Left forelimb (tissue), 1 donor: ENCODE measurements around the gene TMEM39B.
"Not testable (repeated sequence)": the region's sequence is repeated elsewhere in the genome, so short reads cannot be mapped to it uniquely, and the experiment has no call there.

Experiments
- DNase-seq: peaks from one replicate; pipeline ENCODE4 v3.0.0-alpha.2; 2018; ENCODE audit warnings: low spot score

TMEM39B gene

DNA sequence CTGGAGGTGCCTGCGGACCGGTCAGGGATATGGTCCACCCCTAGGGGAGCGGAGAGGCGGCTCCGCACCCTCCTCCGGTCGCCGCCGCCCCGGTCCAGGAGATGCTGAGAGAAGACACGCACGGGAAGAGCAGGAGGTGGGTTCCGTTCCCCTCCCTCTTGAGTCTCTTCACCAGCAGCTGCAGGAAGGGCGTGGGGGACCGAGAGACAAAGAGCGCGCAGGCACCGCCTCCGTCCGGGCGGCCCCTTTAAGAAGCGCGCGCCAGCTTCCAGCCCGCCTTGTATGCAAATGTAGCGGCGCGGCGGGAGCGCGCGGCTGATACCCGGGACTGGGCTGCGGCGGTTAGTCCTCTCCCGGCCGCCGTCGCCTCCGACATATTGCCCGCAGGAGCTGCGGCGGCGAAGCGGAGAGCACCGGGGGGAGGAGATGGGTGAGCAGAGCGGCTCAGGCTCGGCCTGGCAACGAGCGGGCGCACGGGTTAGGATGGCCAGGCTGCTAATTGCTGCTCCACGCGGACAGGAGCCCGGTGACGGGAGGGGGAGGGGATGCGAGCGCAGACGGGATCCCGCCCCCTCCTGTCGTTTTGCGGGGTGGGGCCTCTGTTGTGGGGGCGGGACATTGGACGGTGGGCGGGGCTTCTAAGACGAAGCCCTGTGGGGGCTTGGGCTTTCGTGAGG is at the start of gene TMEM39B:
Gene TMEM39B, plus strand, starts transcription at position 318 of the 677 bp plus-strand sequence. Its CDS starts 109 bp downstream, at position 427.
- DNase-seq, result peak; percentile 97

DNA sequence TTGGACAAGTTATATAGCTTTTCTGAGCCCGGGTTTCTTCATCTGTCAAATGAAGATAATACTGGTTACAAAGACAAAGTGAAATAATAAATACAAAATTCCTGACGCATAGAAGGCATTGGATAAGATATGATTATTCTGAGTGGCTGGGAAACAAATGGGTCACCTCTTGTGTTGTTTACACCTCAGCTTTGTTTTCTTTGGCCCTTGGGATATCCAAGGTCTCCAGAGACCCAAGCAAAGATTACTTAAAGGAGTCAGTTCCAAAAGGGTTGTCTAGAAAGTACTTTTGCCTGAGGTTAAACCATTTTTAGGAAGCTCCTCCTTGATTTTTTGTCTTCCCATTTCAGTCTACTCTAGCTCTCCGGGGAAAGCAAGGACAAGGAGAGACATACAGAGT is 49.4 kb upstream of the TMEM39B start:
- DNase-seq, result no peak

- no peak for DNase-seq
Observed at GRCh38 chr1:32025515-32025914, 47.2 kb upstream of the TMEM39B start.

- DNase-seq, result no peak
Observed at GRCh38 chr1:32028746-32029145, 44.0 kb upstream of the TMEM39B start.

DNA sequence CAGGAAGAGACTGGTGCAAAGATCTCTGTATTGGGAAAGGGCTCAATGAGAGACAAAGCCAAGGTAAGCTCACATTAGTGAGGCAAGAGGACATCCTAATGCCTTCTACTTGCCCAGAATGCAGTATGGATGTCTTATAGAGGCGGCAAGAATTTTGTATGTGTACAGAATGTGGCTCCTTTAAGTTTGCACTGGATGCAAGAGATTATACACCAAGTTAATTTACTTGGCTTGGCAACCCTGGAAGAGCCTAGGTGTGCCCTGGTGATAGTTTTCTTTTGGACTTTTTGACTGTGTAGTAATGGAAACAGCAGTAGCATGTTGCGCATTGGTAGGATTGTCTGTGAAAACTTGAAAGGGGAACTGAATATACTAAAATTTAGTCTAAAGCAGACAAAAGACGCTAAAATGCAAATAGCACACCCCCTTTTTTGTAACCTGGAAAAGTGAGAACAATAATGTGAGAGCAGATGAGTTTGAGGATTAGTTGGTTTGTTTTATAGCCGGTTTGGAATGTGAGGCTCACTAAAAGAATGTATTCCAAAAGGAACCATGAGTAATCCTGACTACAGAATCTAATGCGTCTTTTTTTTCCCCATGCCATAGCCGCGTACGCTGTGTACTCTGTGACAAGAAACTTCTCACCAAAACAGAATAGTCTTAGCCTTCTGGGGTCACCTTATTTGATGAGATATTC is 41.0 kb upstream of the TMEM39B start:
- DNase-seq, result no peak

- DNase-seq, result no peak
Observed at GRCh38 chr1:32032275-32032615, 40.5 kb upstream of the TMEM39B start.

DNA sequence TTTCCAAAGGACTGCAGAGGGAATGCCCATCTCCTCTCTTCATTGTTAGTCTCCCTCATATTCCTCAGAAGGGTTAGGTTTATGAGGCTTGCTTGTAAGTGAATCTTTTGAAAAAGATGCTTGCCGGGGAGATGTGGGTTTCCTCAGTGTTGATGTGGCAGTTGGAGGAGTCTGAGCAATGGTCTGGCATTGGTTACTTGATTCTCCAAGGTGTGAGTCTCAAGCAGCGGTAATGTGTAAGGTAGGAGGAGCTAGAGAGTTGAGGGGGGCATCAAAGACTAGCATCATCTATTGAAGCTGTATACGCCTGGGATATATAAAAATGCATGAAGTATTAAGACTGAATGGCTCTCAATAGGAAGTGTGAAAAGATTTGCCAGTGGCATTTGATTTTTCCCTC is 37.6 kb upstream of the TMEM39B start:
- DNase-seq, result no peak

DNA sequence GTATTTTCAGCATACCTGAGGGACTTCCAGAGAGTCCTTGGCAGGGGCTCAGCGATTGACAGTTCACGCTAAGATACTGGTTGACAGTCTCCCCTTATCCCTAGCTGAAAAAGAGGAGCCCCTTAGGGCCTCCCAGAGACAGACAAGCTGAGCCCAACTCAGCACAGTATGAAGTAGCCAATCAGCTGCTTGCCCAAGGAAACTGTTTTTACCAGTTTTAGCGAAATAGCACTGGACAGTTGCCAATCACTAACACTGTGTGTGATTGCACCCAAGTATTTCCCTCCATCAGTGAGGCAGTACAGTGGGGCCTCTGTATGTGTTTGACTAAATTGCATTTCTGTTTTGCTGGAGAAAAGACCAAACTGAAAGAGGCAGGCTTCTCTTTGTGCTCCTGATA is 32.0 kb upstream of the TMEM39B start:
- no peak for DNase-seq

DNA sequence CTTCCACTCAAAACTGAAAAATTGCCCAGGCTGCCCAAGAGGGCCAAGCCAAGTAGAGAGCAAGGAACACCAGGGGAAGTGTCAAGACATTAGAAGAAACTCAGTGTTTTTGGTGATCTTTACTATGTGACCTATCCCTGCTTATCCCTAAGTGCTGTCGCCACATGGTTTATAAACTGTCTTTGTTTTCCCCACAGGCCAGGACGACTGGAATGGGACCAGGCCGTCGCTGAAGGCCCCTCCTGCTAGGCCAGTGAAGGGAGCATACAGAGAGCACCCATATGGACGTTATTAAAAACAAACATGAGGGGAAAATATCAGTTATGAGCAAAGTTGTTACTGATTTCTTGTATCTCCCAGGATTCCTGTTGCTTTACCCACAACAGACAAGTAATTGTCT is 30.4 kb upstream of the TMEM39B start:
- no peak for DNase-seq

- DNase-seq, result no peak
Observed at GRCh38 chr1:32044234-32044633, 28.5 kb upstream of the TMEM39B start.

DNA sequence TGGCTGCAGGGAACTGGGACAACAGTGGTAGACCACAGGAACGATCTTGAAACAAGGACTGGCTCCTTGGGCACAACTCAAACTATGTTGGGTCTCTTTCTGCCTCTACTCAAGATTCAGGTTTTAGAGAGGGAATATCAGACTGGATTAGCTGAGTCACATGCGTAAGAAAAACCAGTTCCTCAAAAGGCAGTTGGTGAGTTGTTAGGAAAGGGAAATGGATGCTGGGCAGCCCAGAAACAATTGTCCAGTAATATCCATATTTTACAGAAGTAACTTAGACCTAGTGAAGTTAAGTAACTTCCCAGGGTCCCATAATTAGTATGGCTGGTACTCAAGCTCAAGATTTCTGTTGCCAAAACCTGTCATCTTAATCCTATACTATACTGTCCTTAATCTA is 27.0 kb upstream of the TMEM39B start:
- no peak for DNase-seq

- DNase-seq, result no peak
Observed at GRCh38 chr1:32047701-32048100, 25.0 kb upstream of the TMEM39B start.

- DNase-seq, result no peak
Observed at GRCh38 chr1:32048440-32048839, 24.3 kb upstream of the TMEM39B start.

DNA sequence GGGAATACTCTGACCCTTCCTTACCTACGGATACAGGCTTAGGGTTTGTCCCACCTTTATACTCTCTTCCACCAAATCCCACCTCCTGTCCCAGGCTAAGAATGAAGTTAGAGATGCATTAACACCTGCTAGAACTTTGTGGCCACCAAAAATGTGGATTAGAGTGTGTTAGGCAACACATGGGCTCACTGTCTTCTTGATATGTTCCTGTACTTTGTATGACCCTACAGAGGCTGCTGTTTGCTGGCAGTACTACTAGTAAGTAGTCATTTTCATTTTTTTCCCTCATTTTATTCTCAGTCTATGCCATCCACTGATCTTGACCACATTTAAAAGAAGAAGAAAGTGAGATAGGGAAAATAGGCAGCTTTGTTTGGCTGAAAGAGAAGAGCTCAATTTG is 21.0 kb upstream of the TMEM39B start:
- no peak for DNase-seq

- no peak for DNase-seq
Observed at GRCh38 chr1:32052887-32053286, 19.9 kb upstream of the TMEM39B start.

DNA sequence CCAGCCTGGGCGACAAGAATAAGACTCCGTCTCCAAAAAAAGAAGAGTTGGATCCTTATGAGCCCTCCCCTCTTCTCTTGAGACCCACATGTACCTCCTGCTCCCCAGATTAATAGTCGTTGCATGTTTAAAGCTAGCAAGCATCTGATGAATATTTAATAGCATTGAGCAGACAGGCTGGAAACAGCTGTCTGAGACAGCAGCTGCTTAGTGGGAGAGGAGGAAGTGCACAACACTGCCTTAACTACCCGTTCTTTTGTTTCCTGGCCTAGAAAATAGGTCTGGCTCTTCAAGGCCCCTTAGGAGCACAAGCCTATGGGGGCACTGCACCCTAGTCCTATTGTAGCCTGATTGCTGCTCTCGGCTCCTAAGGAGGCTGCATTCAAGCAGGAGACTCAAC is 17.3 kb upstream of the TMEM39B start:
- DNase-seq, result no peak

DNA sequence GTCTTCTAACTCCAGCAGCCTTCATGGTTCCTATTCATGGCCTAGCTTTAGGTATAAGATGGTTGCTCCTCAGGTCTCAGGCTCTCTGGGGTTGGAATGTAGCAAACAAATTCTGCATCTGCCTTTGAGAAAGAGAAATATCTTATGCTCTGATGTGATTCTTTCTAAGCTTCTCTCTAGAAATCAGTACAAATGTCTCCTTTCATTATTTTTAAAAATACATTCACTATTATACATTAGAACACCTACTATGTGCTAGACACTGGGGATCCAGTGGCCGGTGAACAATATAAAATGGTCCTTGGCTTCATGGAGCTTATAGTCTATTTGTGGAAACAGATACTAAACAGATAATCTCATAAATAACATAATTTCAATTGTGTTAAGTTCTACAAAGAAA is 16.1 kb upstream of the TMEM39B start:
- DNase-seq, result no peak

DNA sequence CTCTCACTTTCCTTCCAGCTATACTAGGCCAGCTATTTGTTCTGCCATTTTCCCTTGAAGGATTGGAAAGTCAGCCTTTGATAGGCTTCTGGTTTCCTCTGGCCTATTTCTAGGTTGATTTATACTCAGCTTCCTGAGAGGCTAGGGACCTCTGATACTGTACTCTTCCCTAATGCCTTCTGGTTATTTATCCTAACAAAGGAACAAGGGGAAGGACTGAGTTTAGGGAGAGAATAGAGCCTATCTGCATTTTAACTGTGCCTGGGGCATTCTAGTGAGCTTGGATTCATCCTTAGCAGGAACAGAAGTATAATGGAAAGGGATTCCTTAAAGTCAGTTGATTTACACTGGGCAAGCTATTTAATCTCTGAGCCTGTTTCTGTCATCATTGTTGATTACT is 11.8 kb upstream of the TMEM39B start:
- DNase-seq, result no peak

- no peak for DNase-seq
Observed at GRCh38 chr1:32062867-32063230, 9.9 kb upstream of the TMEM39B start.

DNA sequence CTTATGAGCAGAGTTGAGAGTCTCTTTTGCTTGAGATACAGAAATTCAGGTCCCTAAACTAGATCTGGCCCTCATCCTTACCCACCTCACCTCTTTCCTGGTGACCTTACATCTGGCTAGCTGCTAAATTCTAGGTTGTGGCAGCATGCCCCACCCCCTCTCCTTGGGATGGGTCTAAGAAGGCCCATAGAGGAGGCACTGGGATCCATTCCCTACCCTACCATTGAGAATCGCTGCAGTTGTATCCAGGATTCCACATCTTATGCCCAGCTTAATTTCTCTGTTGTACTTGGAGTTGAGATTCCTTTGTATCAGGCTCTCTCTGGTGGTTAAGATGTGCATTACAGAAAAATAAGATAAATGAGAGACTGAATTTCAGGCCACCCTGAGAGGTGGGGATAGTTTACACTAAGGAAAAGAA is 9.5 kb upstream of the TMEM39B start:
- no peak for DNase-seq

DNA sequence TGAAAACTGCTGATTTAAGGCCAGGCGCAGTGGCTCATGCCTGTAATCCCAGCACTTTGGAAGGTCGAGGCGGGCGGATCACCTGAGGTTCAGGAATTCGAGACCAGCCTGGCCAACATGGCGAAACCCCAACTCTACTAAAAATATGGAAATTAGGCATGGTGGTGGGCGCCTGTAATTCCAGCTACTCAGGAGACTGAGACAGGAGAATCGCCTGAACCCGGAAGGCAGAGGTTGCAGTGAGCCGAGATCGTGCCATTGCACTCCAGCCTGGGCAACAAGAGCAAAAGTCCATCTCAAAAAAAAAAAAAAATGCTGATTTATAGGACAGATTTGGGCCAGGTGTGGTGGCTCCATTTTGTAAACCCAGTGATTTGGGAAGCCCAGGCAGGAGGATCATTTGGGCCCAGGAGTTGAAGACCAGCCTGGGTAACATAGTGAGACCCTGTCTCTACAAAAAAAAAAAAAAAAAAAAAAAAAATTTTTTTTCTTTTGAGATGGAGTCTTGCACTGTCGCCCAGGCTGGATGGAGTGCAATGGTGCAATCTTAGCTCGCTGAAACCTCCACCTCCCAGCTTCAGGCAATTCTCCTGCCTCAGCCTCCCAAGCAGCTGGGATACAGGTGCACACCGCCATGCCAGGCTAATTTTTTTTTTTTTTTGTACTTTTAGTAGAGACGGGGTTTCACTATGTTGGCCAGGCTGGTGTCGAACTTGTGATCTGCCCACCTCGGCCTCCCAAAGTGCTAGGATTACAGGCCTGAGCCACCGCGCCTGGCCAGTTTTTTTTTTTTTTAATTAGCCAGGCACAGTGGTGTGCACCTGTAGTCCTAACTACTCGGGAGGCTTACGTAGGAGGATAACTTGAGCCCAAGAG is 6.9 kb upstream of the TMEM39B start:
- DNase-seq, result not testable (repeated sequence)

DNA sequence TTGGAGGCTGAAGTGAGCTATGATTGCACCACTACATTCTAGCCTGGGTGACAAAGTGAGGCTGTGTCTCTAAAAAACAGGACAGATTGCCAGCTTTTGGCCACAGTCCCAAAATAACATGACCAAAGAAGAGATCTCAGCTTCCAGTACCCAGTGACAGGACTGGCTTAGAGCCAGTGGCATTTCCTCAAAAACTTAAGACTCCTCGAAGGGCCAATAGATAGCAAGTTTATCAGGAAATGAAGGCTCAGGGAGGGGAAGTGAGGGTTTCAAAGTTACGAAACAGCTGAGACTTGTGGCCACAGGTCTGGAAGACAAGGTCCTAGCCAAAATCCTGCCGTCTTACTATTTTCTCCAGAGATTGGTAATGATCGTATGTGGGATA is 6.3 kb upstream of the TMEM39B start:
- no peak for DNase-seq

DNA sequence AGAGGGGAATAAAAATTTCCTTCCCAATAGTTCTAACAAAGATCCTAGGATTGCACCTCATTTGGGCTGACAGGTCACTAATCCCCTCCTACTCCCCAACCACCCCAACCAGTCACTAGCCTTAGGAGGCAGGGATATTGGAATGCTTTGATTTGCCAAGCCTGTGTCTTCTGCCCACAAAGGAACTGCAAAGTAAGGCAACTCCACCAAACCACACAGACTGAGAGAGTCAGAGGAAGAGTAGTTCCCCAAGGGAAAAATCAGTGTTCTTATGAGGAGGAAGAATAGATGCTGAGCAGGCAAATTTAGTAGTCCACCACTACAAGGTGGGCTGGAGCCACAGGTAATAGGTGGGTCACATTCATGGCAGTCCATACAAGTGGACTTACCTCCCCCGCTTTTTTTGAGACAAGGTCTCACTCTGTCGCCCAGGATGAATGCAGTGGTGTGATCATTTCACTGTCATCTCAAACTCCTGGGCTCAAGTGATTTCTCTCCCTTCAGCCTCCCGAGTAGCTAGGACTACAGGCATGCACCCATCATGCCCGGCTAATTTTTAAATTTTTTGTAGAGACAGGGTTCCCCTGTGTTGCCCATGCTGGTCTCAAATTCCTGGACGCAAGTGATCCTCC is 3.7 kb upstream of the TMEM39B start:
- DNase-seq, result no peak
